GM18909 (cell line): ENCODE results near the gene CDK1.
"Not testable (repeated sequence)": the region's sequence is repeated elsewhere in the genome, so short reads cannot be mapped to it uniquely, and the experiment has no call there.

ENCODE experiments used
- ATAC-seq: cut with Tn5 transposase; IDR thresholded peaks from one replicate; pipeline ENCODE4 v1.9.1; 2021; ENCODE audit warnings: mild to moderate bottlenecking; ENCODE audit not compliant: unreplicated experiment, poor library complexity

Gene CDK1

GRCh38 chr10:60809157-60809556 lies 30.9 kb downstream of the CDK1 start:
- no peak for ATAC-seq

- no peak for ATAC-seq
Measured at GRCh38 chr10:60810437-60811182, 32.3 kb downstream of the CDK1 start.

GRCh38 chr10:60816628-60817397 lies 38.5 kb downstream of the CDK1 start:
- ATAC-seq, result peak; percentile 82

GRCh38 chr10:60817398-60817805 lies 39.1 kb downstream of the CDK1 start:
- ATAC-seq, result no peak

- no peak for ATAC-seq
Measured at GRCh38 chr10:60818134-60818770, 40.0 kb downstream of the CDK1 start.

GRCh38 chr10:60819271-60819670 lies 41.0 kb downstream of the CDK1 start:
- ATAC-seq, result no peak

- ATAC-seq, result peak; percentile 66
Measured at GRCh38 chr10:60820093-60820754, 41.9 kb downstream of the CDK1 start.

- no peak for ATAC-seq
Measured at GRCh38 chr10:60821656-60822055, 43.4 kb downstream of the CDK1 start.

GRCh38 chr10:60822809-60823208 lies 44.5 kb downstream of the CDK1 start:
- ATAC-seq, result no peak

- no peak for ATAC-seq
Measured at GRCh38 chr10:60823324-60823723, 45.0 kb downstream of the CDK1 start.

- no peak for ATAC-seq
Measured at GRCh38 chr10:60825520-60825919, 47.2 kb downstream of the CDK1 start.

GRCh38 chr10:60827791-60828488 lies 49.7 kb downstream of the CDK1 start:
- ATAC-seq, result no peak

- no peak for ATAC-seq
Measured at GRCh38 chr10:60828489-60828852, 50.2 kb downstream of the CDK1 start.

- ATAC-seq, result not testable (repeated sequence)
Measured at GRCh38 chr10:60832136-60832535, 53.9 kb downstream of the CDK1 start.

GRCh38 chr10:60834401-60834800 lies 56.1 kb downstream of the CDK1 start:
- no peak for ATAC-seq

GRCh38 chr10:60835049-60835448 lies 56.8 kb downstream of the CDK1 start:
- no peak for ATAC-seq

- not testable (repeated sequence) for ATAC-seq
Measured at GRCh38 chr10:60841227-60841626, 62.9 kb downstream of the CDK1 start.

GRCh38 chr10:60842694-60843093 lies 64.4 kb downstream of the CDK1 start:
- no peak for ATAC-seq
